HG03342 (cell line): ENCODE results near the gene FLOT2.
"Not testable (repeated sequence)": the region's sequence is repeated elsewhere in the genome, so short reads cannot be mapped to it uniquely, and the experiment has no call there.

Source experiments
- ATAC-seq: cut with Tn5 transposase; IDR thresholded peaks from one replicate; pipeline ENCODE4 v1.9.1; 2021; ENCODE audit warnings: mild to moderate bottlenecking, moderate library complexity; ENCODE audit not compliant: unreplicated experiment

FLOT2 gene

DNA sequence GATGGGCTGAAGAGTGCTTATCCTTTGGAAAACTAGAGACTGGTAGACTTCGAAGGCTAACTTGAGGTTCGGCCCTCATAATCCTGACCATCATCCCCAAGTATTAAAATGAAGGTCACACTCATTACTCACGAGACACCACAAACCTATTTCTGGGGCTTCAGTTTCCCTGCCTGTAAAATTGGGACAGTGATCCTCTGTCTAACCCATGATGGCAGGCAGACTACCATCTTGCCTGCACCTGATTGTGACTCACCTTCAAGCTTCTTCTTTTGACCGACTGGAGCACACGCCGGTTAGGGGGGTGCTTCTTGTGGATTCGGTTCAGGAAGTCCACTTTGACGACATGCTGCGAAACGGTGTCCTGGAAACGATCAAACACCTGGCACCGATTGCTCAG, 19.5 kb upstream of the FLOT2 start:
- no peak for ATAC-seq

DNA sequence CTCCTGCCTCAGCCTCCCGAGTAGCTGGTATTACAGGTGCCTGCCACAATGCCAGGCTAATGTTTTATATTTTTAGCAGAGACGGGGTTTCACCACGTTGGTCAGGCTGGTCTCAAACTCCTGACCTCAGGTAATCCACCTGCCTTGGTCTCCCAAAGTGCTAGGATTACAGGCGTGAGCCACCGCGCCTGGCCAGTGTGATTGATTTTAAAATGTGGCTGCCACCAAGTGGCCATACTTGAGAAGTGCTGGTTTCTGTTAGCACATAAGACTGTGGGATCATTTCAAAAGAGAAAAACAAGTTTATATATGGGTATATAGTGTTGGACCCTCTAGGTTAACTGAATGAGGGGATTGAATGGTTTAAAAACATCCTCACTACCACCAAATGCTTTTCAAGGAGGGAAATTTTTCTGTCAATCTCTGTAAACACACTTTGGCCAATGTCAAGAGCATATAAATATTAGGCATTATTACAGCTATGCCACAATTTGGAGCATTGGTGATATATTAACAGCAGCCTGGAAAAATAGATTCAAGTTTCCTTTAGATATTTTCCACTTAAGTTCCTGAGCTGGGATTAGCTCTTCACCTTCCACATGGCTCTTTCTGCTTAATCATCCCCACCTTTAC, 18.9 kb upstream of the FLOT2 start:
- no peak for ATAC-seq

DNA sequence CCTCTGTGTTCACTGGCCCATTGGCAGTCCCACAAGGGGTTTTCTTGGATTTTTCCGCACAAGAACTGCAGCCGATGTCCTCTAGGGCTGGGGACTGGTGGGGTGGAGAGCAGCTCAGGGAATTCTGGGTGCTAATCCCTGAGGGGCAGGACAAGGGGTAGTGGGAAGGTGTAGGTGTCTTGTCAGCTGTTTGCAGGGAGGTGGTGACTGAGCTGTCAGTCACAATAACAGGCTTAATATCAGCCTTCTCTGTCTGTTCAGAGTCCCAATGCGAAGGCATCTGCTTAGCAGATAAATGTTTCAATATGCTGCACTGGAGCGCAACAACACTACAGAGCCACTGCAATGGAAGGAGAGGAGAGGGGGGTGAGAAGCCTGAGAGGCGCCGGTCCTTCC, 15.4 kb upstream of the FLOT2 start:
- no peak for ATAC-seq

DNA sequence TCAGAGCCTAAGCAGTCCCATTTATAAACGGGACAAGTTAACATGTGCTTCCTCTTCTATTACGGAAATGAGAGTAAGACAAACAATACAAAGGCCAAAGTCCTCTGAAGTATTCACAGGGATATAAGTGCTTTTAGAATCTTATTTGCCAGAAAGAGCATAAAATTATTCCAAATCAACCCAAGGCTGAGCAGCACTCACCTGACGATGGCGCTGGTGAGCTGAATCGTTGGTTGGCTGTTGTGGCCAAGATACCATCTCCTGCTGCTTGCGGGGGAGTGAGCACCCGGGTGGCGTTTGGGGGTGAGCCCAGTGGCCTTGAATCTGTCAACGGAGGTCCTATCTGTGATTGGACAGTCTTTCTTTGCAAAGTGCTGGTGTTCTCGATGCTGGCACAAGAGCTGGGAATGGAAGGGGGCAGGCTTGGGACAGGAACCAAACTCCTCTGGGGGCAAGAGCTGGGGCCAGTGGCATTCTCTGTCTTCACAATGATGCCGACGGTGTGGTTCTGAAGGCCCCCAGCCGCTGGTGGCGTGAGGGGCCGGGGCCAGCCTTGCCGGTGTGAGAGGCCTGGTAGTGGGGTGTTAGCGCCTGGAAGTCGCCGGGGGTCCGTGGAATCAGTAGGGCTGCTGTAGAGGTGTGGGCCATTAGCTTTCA, 14.9 kb upstream of the FLOT2 start:
- ATAC-seq, result no peak

DNA sequence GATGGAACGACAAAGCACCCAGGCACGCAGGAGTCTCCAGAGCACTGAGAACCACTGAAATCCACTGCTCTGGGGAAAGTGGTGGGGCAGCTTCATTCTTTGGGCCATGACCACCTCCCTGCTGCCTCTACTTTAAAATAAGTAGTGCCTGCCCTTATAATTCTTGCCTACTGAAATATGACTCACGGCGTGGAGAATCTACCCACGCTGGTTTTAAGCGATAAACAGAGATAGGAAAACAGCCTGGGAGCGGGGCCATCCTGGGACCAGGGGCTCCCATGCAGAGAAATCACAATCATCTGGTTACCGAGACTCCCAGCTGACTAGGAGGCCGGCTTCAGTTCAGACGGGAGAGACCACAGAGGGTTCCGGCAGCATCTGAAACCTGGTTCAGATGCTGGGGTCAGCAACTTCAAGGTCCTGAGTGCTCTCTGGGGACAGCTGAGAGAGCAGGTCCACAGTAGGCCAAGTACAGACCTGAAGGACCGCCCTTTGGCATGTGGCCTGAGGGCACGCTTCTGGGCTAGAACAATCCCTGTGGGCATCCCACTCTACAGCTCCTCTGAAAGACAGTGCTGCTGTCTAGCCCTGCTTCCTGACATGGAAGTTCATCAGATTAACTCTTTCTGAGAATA, 14.0 kb upstream of the FLOT2 start:
- ATAC-seq, result no peak

DNA sequence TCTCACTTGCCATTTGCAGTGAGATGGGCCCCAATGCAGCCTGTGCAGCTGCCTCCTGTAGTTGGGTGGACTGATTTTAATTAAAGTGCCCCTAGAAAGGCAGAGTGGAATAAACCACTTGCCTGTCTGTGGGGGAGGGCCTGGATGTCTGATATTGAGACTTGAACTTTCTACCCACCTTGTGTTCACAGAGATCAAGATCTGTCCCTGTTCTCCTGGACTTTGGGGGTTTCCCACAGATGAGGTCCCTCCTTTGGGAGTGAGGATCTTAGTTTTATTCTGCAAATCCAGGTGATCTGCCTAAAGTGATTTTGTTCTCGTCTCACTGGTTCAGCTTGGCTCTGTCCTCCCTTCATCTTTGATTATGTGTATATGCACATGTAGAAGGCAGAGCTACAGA, 13.0 kb upstream of the FLOT2 start:
- ATAC-seq, result no peak

DNA sequence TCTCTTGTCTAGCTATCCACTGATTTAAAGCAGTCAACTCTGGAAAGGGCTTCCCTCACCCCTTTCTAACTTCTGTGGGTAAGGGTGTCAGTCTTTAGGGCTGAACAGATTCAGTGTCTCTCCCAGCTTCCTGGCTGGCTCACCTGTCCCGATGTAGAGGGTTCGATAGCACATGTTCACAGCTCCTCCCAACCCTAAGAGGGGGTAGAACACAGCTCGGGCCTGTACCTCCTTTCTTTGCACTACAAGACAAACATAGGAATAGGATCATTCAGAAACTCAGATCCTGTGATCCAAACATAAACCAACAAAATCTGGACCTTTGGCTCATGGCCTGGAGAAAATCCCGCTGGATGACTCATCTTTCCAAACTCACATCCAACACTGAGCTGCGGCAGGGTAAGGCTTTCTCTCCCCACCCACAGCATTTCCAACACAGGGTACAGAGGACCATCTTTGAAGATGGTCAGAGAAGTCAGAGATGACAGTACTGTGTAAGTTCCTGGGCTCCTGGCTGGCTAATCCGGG, 11.2 kb upstream of the FLOT2 start:
- ATAC-seq, result no peak

DNA sequence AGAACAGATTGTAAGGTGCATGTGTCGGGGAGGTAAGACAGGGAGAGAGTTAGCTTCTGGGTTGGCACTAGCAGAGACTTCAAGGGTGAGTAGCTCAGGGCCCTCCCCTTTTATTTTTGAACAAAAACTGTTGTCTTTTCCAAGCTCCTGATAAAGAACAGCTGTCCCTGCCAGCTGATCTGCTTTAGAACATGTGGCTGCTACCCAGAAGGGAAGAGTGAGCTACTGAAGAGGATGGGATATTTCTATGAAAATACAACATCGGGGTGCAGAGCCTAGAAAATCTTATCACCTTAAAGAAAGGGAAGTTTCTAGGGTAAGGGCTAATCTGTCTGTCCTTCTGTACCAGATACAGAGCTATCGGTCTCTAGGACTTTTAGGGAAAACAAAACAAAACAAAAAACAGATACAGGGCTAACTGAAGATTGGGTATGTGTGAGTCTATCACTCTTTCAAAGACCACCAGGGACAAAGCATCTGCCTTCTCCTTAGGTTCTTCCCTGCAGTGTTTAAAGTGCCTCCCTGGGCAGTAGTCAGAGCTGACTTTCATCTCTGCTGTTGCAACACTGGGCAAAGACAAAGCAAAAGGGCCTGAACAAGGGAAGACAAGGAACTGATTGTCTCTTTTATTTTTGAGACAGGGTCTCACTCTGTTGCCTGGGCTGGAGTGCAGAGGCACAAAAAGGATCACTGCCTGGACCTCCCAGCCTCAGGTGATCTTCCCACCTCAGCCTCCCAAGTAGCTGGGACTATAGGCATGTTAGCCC, 10.4 kb upstream of the FLOT2 start:
- ATAC-seq, result no peak

DNA sequence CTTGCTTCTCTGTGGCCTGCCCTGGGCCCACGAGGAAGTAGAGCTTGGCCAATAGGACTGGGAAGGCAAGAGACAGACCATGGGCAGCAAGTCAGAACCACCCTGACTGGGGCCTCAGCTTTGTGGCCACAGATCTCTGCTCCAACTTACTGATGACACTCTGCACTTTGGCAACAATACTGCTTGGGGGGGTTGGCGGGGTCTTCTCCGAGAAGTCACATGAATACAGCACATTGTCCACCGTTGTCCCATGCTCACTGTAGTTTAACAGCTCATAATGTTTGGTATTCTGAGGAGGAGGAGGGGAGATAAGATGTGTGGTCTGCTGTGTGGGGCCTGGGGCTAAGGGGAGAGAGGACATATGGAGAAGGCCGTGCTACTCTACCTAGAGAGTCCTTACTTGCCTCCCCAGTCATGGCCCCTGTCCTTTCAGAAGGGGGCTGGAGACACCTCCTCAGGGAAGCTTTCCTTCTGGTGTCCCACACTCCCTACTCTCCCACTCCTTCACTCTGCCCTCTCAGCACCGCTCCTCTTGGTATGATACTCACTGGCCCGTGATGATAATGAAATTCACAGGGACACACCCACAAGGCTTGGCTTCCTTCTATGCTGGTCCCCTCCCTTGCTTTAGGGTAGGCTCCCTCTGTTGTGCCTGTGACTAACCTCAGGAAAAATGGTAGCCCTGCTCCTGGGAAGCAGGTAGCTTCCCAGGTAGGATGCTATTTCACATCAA, 9.3 kb upstream of the FLOT2 start:
- ATAC-seq, result no peak

DNA sequence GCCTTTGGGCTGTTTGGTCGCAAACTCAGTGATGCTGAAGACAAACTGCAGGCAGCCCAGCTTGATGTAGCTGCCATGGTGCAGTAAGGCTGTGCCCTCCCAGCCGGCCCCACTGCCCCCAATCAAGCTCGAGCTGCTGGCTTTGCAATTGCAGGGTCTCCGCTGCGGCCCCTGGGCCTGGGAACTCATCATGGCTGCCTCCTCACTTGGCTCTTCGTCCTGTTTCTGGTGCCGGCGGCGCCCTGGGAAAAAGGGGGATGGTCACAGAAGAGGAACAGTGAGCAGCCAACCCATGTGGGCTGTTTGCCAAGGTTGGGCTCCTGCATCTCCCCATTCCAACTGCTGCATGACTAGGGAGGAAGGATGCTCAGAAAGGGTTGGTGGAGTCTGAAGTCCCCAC, 8.7 kb upstream of the FLOT2 start:
- no peak for ATAC-seq

DNA sequence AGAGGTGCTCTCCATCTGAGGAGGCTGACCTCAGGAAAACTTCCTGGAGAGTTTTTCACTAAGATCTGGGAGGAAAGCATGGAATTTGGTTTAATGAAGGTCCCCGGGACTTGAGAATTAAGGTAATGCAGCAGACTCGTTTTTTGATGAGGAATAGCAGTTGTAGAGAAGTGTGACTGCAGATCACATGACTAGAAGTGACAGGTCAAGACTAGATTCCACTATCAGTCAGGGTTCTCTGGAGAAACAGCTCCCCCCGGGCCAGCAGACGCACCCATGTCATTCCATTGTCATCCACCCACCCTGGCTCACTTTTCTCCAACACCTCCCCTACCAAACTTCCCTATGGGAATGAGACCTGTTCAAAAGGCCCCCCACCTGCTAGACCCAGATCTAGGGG, 7.3 kb upstream of the FLOT2 start:
- no peak for ATAC-seq

DNA sequence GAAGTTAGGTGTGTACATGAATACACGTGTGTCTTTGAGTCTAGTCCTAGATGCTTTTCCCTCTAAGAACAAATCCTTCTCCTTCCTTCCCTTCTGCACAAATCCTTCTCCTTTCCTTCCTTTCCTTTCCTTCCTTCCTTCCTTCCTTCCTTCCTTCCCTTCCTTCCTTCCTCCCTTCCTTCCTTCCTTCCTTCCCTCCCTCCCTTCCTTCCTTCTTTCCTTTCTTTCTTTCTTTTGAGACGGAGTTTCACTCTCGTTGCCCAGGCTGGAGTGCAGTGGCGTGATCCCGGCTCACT, 6.0 kb upstream of the FLOT2 start:
- ATAC-seq, result not testable (repeated sequence)

DNA sequence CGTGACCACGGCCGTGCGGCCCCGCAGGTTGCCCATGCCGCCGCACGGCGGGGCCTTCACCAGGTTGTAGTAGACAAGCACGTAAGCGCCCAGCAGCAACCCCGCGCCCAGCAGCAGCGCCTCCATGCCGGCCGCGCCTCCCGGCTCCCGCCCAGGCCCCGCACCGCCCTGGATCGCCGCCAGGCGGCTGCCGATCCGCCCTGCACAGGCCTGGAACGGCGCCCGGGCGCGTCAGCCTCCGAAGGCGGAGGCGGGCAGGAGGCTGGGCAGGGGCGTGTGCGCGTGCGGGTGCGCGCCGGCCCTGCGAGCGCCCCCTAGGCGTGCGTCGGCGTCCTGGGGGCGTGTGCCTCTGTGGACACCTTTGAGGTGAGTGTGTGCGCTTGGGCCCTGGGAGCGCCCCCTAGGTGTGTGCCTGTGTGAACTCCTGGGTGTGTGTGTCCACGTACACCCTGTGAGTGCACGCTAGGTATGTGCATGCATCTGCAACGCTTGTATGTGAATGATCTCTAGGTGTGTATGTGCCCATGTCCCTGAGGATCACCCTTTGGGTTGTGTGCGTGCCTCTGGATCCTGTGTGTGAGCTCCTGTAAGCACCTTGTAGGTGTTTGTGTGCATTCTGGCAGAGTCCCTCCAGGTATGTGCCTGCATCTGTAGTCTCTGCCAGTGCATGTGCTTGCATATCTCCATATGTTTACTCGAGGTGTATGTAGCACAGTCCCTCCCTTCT, 5.4 kb upstream of the FLOT2 start, which contains the start of gene DHRS13:
Gene DHRS13, minus strand, starts transcription at position 261 of the 727 bp plus-strand sequence. Its CDS starts 135 bp downstream, at position 126.
- peak; percentile 68 for ATAC-seq

DNA sequence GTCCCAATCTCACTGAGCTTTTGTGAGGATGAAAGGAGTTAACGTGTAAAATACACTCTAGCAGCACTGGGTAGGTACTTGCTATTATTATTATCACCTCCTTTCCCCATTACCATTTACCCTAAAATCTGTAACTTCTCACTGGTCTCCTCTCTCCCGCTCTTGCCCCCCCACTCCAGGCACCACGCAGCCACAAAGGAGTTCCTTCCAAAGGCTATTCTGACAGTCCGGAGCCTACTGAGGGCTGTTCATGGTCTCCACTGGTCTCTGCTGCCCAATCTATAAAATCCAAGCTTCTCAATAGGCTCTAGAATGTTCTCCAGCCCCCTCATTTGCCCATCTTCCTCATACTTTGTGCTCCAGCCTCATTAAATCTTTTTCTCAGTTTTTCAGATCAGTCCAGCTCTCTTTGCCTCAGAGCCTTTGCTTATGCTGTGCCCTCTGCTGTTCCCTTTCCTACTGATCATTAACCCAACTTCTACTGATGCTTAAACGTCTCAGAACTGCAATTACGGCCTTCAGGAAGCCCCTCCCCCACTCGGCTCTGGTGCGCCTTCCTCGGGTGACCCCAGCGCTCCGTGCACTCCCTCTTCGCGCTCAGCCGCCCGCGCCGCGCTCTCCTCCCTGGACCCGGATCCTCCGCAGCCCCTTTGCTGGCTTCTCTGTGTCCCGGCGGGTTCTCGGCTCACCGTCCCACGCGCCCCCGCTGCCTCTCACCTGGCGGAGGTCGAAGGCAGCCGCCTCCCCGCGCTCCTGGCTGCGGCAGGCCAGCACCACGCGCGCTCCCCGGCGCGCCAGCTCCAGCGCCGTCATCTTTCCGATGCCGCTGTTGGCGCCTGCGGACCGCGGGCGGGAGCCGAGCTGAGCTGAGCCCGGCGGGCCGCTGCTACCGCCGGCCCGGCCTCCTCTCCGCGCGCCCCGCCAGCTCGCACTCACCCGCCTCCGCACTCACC, 4.6 kb upstream of the FLOT2 start:
- peak; percentile 34 for ATAC-seq

DNA sequence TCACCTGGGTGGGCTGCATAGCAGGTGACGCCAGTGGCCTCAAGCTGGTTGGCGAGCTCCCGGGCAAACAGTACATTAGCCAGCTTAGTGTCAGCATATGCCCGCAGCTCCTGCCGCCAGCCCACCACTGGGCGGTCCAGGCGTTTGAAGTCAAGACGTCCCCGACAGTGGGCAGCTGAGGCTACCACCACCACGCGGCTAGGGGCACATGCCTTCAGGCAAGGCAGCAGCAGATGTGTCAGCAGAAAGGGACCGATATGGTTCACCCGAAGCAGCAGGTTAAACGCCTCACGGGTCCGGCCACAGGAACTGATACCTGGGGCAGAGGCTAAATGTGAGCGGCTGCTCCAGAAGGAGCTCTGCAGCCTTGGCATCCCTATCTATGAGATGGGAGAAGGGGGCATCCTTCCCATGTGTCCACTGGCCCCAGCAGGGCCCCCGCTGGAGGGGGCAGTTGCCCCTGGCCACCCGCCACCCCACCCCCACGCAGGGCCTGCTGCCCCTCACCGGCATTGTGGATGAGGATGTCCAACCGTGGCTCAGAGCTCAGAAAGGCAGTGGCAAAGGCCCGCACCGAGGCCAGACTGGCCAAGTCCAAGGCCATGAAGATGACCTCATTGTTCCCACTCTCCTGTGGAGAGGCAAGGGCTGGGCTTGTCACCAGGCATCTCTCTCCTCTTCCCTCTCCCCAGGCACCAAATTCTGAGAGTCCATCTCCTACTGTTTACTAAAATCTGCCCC, 3.6 kb upstream of the FLOT2 start:
- no peak for ATAC-seq

DNA sequence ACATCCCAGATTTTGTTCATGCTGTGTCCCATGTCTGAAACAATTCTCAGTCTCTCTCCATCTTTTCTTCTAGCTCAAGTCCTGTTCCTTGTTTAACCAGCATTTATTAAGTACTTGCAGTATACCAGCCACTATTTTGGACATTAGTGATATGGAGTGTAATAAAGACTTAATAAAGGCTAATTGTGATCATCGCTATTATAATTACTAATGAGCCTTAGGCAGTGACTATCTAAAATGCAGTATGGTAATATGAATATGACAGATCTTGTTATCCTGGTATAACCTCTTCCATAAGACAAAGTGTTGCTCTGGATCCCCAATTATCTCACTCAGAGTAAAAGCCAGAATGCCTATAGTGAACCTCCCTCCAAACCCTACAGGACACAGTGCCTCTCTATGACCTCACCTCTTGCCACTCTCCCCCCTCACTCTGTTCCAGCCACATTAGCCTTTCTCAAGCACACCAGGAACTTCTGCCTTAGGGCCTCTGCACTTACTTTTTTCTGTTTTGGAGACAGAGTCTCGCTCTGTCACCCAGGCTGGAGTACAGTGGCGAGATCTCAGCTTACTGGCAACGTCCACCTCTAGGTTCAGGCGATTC, 1.8 kb upstream of the FLOT2 start:
- ATAC-seq, result no peak

DNA sequence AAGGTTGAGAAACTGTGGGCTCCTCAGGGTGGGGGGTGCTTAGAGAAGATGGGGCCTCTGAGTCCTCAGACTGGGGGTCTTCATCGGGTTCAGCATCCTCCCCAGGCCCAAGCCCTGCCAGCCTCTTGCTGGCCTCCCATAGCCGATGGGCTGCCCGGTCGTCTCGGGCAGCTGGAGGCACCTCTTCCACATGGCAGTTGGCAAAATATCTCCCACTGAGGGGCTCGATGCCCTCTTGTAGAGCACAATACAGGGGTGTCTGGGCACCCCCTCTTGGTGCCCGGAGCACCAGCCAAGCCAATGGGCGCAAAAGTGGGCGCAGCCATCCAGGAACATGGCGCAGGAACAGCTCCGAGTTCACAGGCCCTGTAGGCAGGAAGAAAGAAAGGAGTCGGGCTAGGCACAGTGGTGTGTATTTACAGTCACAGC, 1.0 kb upstream of the FLOT2 start:
- no peak for ATAC-seq
